Colonic mucosa (tissue), 4 donors: ENCODE results near the gene PKLR. TPM values are rescaled to one million over a fixed set of nuclear protein-coding genes. Genes with fewer than 3 reads are reported as not detected.

Experiments
- DNase-seq: peaks from one replicate; pipeline ENCODE4 v3.0.0-alpha.2; 2020
- H3K27ac ChIP-seq: fragments of 200-600 bp; one replicate; pipeline ENCODE4 v1.8.0; 2021
- H3K27me3 ChIP-seq: fragments of 200-600 bp; one replicate; pipeline ENCODE4 v1.8.0; 2021
- H3K36me3 ChIP-seq: fragments of 200-600 bp; one replicate; pipeline ENCODE4 v1.8.0; 2021
- H3K4me1 ChIP-seq: fragments of 200-600 bp; one replicate; pipeline ENCODE4 v1.8.0; 2021; ENCODE audit warnings: mild to moderate bottlenecking
- H3K4me3 ChIP-seq: fragments of 200-600 bp; one replicate; pipeline ENCODE4 v1.8.0; 2021
- H3K9ac ChIP-seq, 2 donors: one replicate each; pipeline ENCODE4 v1.7.0; 2013; ENCODE audit warnings: control low read depth in 2 of 2, low read depth in 2 of 2, low read length in 2 of 2
- H3K9me3 ChIP-seq: fragments of 200-600 bp; one replicate; pipeline ENCODE4 v1.8.0; 2021
- intact Hi-C: fragments of 100-400 bp; cut with DNase I; formaldehyde crosslinking; loops from one replicate; pipeline ENCODE4 v1.14.1; 2022
- total RNA-seq, 2 donors: library from RNA; stranded (reverse); fragmentation: NEBNext Ultra II Directional in 1 of 2; extraction: Animal tissue kit (Norgen Biotek cat#: 25700) in 1 of 2; gene quantifications; one replicate each; pipeline ENCODE4 v1.2.1, GENCODE V29; 2021
- TF ChIP-seq, protein P1 (sequence below): fragments of 200-600 bp; IDR thresholded peaks from one replicate; pipeline ENCODE4 v1.8.0; 2022; ENCODE audit warnings: antibody characterized with exemption, mild to moderate bottlenecking
- donor health status: healthy.
- donor health status: DM: no; HTN: no; CAD: no.
- donor health status: DM: no; HTN: no; CAD: no.

The PKLR gene
- total RNA-seq, 2 donors from 2014 or later = 1.6 to 2.9 TPM

DNA sequence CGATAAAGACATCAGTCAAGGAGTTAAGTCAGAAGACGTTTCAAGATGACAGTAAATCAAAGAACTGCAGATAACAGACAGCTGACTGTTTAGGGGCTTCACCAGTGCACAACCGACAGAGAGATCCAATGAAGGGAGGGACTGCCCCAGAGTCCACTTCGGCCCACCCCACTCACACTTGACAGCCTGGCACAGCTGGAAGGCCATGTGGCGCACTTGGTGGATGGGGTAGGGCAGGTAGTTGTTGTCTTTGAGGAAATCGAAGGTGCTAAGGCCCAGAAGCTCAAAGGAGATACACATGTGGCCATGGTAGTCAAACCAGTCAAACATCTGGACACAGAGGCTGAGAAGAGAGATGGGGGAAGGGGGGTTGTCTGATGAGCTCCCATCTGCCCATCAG, 34.7 kb downstream of the PKLR start:
- TF ChIP-seq, protein P1, sequence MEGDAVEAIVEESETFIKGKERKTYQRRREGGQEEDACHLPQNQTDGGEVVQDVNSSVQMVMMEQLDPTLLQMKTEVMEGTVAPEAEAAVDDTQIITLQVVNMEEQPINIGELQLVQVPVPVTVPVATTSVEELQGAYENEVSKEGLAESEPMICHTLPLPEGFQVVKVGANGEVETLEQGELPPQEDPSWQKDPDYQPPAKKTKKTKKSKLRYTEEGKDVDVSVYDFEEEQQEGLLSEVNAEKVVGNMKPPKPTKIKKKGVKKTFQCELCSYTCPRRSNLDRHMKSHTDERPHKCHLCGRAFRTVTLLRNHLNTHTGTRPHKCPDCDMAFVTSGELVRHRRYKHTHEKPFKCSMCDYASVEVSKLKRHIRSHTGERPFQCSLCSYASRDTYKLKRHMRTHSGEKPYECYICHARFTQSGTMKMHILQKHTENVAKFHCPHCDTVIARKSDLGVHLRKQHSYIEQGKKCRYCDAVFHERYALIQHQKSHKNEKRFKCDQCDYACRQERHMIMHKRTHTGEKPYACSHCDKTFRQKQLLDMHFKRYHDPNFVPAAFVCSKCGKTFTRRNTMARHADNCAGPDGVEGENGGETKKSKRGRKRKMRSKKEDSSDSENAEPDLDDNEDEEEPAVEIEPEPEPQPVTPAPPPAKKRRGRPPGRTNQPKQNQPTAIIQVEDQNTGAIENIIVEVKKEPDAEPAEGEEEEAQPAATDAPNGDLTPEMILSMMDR = no peak
- H3K27ac ChIP-seq = no peak overlapping the region
- intact Hi-C loops = no loop called here
- no peak for DNase-seq
- H3K9ac ChIP-seq = no peak overlapping the region
- H3K4me1 ChIP-seq = no peaks in the 10 kb centered on the region
- no peaks in the 10 kb centered on the region for H3K27me3 ChIP-seq
- H3K9me3 ChIP-seq = no peaks in the 10 kb centered on the region
- H3K36me3 ChIP-seq = peaks cover 36% of the 10 kb centered on the region
- no peak overlapping the region for H3K4me3 ChIP-seq

DNA sequence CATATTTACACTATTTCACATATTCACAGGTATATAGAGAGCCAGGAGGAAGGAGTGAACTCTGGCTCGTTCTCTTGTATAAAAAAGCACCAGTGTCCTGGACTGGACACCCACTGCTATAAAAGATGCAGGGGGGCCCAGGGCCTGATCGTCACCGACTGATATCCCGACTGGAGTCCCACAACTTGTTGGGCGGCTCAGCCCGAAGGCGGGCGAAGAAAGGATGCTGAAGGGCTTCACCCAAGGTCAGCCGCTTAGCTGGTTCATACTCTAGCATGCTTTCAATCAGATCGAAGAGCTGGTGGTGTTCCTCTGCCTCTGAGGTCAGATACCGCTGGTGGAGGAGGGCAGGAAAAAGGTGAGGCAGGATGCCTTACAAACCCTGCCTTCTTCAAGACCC, 38.2 kb downstream of the PKLR start:
- DNase-seq = no peak
- intact Hi-C loops = no loop called here

DNA sequence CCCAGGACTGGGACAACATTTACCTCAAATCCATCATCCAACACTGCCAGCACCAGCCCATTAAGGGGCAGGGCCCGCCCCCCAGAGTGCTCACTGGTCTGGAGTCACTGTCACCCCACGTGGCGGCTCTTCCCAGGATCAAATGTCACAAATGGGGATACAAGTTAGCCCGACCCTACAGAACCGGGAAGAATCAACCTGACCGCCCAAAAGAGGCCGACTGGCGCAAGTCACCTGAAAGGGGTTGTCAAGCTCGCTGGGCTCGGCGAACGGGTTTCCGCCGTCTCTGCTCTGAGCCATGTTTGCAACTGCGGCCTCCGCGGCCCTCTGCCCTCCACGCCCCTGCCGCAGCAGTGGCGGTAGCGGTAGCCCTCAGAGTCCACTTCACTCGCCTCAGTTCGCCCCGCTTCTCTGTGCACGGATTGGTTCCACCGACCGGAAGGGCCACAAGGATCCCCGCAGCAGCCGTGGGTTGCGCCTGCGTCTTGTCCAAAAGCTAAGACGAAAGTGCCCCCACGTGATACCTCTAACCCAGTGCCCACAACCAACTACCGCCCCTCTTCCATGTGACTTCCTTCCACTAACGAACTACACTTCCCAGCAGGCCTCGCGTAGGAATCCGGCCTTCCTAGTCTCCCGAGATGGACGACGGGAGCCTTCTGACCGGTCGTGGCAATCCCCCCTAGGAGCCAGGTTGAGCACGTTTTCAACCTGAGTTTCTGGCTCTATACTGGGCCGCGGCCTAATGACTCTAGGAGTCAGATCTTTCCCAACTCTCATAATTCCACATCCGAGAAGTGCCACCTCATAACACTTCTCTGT, 39.2 kb downstream of the PKLR start, which contains the start of gene SCAMP3:
TSS of gene SCAMP3 (minus strand) at position 509 of the 822 bp plus-strand sequence. CDS start at position 300, 209 bp downstream.
- TF ChIP-seq, protein P1 = no peak
- Histone ChIP-seq H3K4me3 (peak within 1 kb of the TSS; percentile 71), H3K36me3 (peaks cover 14% of the 10 kb centered on the region), H3K4me1 (peaks cover 12% of the 10 kb centered on the region), H3K27ac (peak within 1 kb of the TSS; percentile 78), H3K9ac (peak within 1 kb of the TSS; percentile 80 to 96), H3K9me3 (no peaks in the 10 kb centered on the region), H3K27me3 (no peaks in the 10 kb centered on the region)
- intact Hi-C loops = no loop called here
- DNase-seq = peak; percentile 97

More for the DNA sequence above, 38.2 kb downstream of the PKLR start:
- peaks cover 12% of the 10 kb centered on the region for H3K4me1 ChIP-seq
- H3K9ac ChIP-seq = no peak overlapping the region
- H3K27me3 ChIP-seq = no peaks in the 10 kb centered on the region
- TF ChIP-seq, protein P1 = no peak
- H3K9me3 ChIP-seq = no peaks in the 10 kb centered on the region
- H3K27ac ChIP-seq = no peak overlapping the region
- H3K36me3 ChIP-seq = peaks cover 24% of the 10 kb centered on the region
- H3K4me3 ChIP-seq = no peak overlapping the region

DNA sequence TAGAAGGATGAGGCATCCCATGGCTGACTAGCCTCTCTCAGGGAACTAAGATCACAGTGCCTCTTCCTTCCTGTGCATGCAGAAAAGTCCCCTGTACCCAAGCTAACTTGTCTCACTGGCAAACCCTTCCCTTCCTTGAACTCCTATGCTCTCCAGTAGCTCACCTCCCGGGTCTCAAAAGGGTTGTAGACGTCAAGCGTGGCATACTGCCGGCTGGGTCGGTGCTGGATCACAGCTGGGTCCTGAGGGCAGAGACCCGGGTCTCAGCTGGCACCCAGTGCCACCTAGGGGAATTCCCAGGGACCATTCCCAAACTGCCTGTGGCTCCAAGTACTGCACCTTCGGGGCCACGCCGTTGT, 39.8 kb downstream of the PKLR start:
- H3K36me3 ChIP-seq = peaks cover 11% of the 10 kb centered on the region

DNA sequence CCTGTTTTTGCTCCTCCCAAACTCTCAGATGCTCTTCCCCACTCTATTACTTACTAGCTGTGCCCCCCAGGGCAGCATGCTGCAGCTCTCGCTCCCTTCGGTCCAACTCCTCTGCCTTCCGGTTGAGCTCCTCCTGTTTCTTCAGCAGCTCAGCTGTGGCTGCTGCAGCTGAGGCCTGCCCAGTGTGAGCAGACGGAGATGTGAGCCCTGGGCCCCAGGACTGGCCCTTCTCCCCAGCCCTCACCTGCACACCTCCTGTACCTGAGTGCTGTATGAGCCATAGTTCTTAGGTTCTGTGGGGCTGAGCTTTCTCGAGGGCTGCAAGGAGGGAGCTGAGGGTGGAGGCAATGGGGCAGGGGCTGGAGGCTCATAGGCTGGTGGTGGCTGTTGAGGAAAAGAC, 41.0 kb downstream of the PKLR start:
- no peaks in the 10 kb centered on the region for H3K27me3 ChIP-seq

More for the DNA sequence above, 39.8 kb downstream of the PKLR start:
- H3K9ac ChIP-seq = peak overlapping the region; percentile 80 to 96
- H3K27ac ChIP-seq = peak overlapping the region; percentile 78
- no peak for DNase-seq
- intact Hi-C loops = no loop called here
- TF ChIP-seq, protein P1 = no peak
- no peaks in the 10 kb centered on the region for H3K9me3 ChIP-seq
- H3K27me3 ChIP-seq = no peaks in the 10 kb centered on the region
- H3K4me3 ChIP-seq = peak overlapping the region; percentile 71
- H3K4me1 ChIP-seq = peaks cover 12% of the 10 kb centered on the region

More for the DNA sequence above, 41.0 kb downstream of the PKLR start:
- Histone ChIP-seq H3K9me3 (no peaks in the 10 kb centered on the region), H3K36me3 (peaks cover 6% of the 10 kb centered on the region), H3K9ac (no peak overlapping the region), H3K4me1 (peaks cover 12% of the 10 kb centered on the region), H3K27ac (no peak overlapping the region), H3K4me3 (no peak overlapping the region)
- no peak for DNase-seq
- intact Hi-C loops = no loop called here
- TF ChIP-seq, protein P1 = no peak
